ENCODE results near the gene SCN1A.
"Not testable (repeated sequence)": the region's sequence is repeated elsewhere in the genome, so short reads cannot be mapped to it uniquely, and the experiment has no call there.

SCN1A gene

GRCh38 chr2:166081131-166081632 is 46.6 kb downstream of the SCN1A start:
- DNase-seq: no peak

GRCh38 chr2:166074430-166074829 is 53.4 kb downstream of the SCN1A start:
- no peak for DNase-seq

DNA sequence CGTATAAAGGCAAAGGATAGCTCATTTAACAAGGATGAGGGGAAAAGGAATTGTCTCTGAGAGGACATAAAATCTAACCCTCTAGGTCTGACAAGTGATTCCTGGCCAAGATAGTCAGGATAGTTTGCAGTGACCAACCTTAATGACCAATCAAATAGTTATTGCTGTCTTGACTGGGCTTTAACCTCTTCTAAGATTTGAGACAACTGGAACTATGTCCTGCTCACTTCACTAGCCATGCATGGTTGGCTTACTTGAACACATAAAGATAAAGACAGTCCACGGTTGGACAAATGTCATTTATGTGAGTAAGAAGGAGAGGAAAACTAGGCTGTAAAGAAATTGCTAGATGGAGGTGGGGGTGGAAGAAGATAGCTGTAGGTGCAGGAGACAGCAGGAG is 53.8 kb downstream of the SCN1A start:
- DNase-seq: no peak

DNA sequence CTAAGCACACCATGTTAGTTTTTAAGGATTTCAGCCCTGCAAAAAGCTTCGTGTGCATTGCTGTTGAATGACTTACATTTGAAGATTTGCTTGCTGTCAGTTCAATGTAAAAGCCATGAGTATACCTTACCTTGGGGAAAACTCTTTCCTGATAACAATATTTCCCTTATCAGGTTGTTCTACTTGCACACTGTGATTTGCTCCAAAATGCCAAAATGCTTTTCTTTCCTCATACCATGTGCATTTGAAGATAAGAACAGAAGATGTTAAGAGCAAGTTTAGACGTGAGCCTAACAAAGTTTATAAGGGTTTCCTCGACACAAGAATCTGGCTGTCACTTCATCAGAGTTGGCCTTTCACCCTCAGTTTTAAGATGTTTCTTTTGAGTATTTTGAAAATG is 57.6 kb downstream of the SCN1A start:
- DNase-seq: no peak

GRCh38 chr2:166068981-166069380 is 58.8 kb downstream of the SCN1A start:
- DNase-seq: no peak

DNA sequence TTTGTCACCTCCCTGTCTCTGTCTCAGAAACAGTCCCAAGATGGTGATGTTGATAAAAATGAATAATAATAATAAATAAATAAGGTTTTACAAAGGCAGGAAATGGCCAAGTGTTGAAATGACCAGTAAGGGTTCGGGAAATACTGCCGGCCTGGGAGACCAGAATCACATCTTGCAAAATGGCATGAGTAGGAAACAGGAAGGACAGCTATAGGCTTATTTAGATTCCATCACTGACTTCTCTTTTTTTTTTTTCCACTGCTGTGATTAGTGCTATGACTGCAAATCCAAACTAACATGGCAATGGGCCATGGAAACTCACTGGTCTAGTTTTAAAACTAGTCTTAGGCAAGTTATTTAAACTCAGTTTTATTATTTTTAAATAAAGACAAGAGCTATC is 60.6 kb downstream of the SCN1A start:
- DNase-seq: no peak

DNA sequence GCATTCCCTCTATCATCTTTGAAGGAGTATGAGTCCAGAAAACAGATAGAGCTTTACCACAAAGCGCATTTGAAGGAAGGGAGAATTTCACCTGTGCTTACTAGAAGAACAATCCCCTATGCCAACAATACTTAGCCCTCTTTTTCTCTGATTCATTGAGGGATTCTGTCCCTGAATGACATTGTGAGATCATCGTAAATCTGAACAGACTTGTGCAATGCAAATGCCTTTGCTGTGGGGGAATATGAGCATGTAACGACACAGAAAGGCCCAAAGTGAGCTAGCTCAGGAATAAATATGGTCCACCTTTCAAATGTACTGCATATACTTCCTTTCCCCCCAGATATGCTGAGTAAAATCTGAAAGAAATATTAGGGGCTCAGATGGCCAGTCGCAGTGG is 67.6 kb downstream of the SCN1A start:
- DNase-seq: no peak

DNA sequence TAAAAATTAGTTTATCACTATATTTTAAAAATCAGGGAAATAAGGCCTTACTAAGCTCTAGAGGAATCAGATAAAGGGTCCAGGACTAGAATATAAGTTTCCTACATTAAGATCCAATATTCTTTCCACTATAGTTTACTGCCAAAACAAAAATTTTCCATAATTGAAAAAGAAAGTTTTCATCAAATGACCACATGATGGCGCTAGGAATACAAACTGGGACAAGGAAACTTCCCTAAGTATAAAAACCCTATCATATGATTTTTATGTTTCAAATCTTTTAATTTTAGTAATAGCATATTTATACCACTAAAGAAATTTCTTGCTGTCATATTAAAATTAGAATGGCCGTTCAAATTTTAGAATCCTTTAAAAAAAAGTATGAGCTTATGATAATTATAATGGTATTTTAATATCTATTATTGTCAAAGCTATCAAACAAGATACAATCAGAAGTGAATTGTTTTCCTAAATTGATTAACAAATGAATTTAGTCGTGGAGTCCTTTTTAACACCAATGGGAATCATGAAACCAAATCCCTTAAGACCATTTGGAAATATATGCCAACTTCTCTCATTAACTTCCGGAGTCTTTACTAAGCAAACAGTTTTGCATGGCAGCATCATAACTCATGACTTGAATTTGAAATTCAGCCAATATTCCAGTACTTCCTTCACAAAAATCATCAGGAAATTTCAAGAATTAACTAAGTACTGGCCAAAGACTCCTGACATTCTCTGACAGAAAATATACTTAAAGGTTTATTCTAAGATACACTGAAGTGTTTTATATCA is 70.3 kb downstream of the SCN1A start:
- no peak for DNase-seq

- DNase-seq: no peak
Observed at GRCh38 chr2:166044853-166045483, 82.9 kb downstream of the SCN1A start.

DNA sequence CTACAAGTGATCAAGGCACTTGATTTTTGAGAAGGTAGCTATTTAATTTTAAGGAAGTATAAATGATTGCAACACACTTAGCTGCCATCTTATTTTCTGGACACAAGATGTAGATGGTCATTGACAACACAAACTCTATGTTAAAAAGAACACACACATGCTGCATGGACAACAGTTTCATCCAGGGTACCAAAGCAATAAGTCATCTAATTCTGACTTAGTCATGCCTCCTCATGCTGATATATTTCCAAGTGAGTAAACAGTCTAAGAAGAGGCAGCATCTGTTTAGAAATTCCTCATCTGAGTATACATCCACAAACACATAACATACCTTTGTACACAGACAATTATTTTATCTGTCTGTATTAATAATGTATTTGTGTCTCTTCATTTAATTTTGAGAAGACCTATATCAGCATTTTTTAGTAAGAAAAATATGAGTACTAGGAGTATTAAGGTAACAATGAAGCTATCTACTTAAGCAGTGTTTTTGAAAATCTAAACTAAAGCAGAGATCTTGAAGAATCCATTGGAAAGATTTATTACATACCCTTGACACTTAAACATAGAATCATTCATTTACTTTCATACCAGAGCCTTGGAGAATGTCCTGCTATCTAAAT is 84.9 kb downstream of the SCN1A start:
- DNase-seq: no peak

GRCh38 chr2:166042356-166042755 is 85.5 kb downstream of the SCN1A start:
- no peak for DNase-seq

DNA sequence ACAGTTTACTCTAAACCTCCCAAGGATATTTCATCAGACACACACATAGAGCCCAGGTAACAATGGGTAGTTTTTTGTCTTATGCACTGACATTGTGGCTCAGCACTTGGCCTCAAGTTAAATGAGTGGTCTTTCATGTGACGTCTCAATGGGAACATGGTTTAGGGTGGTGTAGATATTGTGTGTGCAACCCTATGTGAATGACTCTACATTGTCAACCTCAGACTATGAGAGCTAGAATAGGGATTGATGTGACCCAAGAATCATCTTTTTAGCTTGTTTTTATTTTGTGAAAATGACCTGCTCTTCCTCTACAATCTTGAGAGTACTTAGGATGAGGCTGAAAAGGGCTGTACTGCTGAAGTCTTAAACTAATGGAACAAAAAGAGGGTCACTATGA is 86.2 kb downstream of the SCN1A start:
- DNase-seq: no peak

DNA sequence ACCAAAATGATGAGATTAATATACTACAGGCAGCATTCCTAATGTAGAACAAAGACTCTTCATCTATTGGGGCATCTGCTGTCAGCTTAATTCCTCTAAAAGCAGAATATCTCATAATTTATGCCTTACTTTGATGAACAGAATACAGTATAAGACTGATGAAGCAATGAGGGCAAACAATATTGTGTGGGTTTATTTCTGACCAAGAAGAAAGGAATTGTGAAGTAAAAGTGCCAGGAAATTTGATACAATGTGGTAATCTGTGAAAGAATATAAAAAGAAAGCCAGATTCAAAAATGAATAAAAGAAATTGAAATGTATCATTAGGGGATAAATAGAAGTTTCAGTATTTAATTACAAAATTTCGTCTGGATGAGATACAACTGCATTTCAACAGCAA is 95.5 kb downstream of the SCN1A start:
- DNase-seq: no peak

DNA sequence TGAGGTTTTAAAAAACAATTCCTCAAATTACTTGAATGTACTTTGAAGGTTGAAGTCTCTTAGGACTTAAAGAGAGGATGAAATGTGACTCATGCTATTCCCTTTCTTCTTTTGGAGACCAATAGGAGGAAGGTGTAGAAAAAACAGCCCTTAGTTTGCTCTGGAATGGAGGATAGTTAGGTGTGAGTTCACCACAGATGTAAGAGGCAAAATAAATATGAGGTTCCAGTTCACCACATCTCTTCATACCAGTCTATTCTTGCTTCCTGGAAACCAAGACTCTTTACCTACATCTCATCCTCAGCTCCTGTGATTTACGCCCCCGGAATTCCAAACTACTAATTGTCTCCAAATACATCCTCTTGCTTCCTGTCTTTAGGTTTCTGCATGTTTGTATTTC is 96.8 kb downstream of the SCN1A start:
- no peak for DNase-seq

GRCh38 chr2:166025313-166025712 is 102.5 kb downstream of the SCN1A start:
- DNase-seq: no peak

- DNase-seq: no peak
Observed at GRCh38 chr2:166017208-166017607, 110.6 kb downstream of the SCN1A start.

DNA sequence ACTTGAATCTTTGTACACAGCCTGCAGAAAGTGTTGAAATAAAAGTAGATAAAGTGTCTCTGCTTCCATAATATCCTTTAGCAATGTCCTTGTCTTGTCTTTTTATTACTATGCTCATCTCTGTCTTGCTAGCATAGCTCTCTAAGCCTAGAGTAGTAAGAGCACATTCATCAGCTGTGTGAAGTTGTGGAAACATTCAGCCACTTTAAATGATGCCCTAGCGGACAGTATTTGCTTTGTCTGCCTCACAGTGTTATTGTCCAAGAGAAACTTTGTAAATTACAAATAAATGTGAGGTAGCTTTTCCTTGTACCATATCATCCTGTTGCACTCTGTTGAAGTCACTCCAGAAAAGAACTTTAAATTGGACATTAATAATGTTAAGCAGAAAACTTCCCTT is 113.9 kb downstream of the SCN1A start:
- DNase-seq: no peak

DNA sequence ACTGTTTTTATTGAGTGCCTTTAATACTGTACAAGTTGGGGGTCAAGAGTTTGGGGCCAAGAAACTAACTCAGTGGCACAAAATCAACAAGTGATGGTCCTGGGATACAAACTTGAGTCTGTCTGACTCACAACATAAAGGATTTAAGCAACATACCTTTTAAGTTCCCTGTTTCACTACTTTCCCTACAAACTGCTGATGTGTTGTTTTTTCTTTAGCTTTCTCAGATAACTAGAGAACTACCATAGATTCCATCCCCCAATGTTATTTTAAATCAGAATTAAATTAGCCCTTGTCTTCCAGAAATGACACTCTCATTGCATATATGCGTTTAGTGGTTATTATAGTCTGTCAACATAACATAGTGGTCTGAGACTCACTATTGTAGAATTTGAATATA is 116.2 kb downstream of the SCN1A start:
- DNase-seq: no peak

DNA sequence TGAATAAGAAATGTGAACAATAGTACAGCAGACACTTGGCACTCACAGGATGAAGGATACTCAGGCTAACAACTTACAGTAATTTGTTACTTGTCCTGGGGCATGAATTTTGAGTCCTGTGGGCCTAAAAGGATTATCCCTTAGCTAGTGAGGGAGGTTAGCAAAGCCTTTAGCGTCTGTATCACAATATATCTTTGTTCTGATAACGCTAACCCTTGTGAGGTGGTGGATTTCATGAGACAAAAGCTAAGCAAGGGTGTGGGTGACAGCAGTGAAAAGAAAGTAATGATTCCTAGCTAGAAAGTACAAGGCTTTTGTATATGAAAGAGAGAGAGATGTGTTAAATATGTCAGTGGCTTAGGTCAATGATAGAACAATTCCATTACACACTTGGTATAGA is 127.4 kb downstream of the SCN1A start:
- DNase-seq: no peak

DNA sequence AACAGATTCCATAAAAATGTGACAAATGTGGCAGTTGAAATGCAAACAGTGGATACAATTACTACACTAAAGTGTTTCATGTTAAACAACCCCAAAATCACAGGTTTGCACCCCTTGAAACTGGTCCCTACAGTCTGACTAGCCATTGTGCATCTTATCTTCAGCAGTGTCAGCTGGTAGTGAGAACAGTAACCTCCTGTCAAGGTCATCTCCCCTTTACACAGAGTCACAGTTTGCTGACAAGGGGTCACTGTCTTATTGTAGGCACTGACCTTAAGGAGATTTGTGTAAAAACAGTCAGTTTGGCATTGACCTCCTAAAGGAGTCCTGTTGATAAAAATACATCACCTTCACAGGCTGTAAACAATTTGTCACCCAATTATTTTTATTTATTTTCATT is 137.0 kb downstream of the SCN1A start:
- DNase-seq: no peak

- no peak for DNase-seq
Observed at GRCh38 chr2:165989851-165990250, 138.0 kb downstream of the SCN1A start.

- no peak for DNase-seq
Observed at GRCh38 chr2:165985120-165985519, 142.7 kb downstream of the SCN1A start.

DNA sequence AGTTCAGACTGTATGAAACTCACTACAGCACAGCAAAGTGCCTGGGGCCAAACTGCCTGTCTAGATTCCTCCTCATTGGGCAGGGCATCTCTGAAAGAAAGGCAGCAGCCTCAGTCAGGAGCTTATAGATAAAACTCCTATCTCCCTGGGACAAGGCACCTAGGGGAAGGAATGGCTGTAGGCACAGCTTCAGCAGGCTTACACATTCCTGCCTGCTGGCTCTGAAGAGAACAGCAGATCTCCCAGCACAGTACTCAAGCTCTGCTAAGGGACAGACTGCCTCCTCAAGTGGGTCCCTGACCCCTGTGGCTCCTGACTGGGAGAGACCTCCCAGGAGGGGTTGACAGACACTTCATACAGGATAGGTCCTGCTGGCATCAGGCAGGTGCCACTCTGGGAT is 155.7 kb downstream of the SCN1A start:
- not testable (repeated sequence) for DNase-seq

DNA sequence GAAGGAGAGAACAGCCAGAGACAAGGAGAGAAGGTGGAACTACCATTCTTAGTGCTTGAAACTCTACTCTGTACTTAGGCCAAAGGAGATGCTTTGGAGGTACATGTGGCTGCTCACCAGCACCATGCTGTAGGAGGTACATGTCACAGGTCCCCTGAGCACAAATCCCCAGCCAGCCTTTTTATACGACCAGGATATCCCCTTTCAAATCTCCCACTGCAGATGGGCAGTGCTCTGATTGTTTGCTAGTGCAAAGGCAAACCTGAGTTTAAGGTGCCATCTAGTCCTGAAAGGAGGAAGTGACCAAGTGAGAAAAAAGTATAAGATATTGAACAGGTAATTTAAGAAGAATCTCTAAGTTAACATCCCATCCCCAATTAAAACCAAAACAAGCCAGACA is 157.2 kb downstream of the SCN1A start:
- DNase-seq: no peak

All from effector CD4-positive, alpha-beta T cell (primary cell).